ENCODE results near the gene EPHB2.

The EPHB2 gene

GRCh38 chr1:22893292-22893691, 182.7 kb downstream of the EPHB2 start:
- no peak for DNase-seq

GRCh38 chr1:22895357-22895756, 184.7 kb downstream of the EPHB2 start:
- DNase-seq, result no peak

DNA sequence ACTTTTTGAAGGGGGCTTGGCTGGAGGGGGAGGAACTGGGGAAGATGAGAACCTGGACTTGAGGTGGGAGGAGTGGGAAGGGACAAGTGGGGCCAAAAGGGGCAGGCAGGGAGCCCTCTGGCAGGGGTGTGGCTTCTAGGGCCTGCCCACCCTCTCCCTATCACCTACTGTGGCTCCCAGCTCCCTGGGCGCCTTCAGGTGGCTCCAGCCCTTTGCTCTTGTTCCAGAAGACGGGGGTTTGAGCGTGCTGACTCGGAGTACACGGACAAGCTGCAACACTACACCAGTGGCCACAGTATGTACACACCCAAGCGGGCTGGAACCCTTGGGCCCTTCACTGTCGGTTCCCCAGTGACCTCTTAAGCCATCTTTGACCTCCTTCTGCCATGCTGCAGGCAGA, 185.5 kb downstream of the EPHB2 start:
- no peak for DNase-seq

DNA sequence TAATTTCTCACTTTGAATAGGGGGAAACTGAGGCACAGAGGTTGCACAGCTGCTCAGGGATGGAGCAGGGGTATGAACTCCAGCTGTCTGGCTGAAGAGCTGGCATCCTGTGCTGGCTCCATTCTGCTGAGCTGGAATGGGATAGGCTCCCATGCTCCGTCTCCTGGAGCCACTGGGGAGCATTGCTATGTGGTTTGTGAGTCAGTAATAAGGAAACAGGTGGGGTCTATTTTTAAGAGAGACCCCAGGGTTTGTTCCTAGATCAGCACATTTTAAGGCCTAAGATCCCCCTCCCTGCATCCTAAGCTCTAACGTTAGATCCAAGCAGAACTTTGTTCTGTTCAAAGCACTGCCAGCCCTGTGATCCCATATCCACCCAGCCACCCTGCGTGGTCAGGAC, 189.8 kb downstream of the EPHB2 start:
- no peak for DNase-seq

DNA sequence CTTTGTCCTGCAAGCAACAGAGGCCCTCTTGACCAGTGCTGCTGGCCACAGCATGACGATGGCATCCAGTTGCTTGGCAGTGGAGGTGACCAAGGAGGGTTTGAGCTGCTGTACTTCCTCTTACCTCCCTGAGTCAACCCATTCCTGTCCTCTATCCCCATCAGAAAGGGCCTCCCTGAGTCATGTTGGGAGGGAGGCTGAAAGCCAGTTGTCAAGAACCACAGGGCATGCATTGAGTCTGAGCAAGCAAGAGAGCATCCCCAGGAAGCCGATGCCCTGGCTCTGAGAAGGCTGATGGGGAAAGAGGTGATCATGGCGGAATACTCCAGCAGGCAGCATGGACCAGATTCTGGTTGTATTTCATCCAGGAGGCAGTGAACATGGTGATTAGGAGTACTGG, 192.5 kb downstream of the EPHB2 start:
- no peak for DNase-seq

GRCh38 chr1:22906968-22907367, 196.3 kb downstream of the EPHB2 start:
- no peak for DNase-seq

GRCh38 chr1:22907528-22907927, 196.9 kb downstream of the EPHB2 start:
- no peak for DNase-seq

DNA sequence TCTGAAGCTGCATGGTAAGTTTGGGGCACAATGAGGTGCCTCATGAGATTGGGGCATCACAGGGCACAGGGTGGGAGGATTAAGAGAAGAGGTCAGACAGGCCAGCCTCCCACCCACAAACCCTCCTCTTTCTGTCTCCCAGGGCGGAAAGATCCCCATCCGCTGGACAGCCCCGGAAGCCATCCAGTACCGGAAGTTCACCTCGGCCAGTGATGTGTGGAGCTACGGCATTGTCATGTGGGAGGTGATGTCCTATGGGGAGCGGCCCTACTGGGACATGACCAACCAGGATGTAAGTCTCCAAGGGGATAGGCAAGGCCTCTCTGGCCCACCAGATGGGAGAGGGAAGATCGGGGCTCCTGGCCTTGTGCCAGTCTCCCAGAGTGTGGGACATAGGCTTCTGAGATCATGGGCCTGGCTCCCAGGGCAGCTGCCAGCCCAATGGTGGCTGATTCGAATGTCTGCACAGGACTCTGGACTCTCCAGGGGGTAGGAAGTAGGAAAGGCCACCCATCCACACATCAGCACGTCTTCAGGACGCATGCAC, 198.3 kb downstream of the EPHB2 start:
- no peak for DNase-seq

DNA sequence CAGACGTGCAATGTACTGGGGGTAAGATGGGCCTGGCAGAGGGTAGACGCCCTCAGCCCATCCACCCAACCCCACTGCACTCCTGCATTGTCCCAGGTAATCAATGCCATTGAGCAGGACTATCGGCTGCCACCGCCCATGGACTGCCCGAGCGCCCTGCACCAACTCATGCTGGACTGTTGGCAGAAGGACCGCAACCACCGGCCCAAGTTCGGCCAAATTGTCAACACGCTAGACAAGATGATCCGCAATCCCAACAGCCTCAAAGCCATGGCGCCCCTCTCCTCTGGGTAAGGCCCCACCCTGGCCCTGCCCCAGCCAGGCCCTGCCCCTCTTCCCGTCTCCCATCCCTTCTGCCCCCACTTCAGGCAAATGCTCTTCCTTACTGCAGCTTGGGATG, 199.6 kb downstream of the EPHB2 start:
- no peak for DNase-seq

- no peak for DNase-seq
Measured at GRCh38 chr1:22910986-22911651, 200.5 kb downstream of the EPHB2 start.

DNA sequence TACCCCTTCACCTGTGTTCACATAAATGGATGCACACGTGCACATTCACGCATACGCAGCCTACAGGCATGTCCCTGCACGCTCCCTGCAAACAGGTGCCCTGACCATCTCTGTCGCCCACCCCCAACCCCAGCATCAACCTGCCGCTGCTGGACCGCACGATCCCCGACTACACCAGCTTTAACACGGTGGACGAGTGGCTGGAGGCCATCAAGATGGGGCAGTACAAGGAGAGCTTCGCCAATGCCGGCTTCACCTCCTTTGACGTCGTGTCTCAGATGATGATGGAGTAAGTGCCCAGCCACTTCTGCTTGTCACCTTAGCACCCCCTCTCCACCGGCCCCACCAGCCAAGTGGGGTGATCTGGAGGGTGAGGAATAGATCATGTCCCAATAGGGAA, 201.7 kb downstream of the EPHB2 start:
- no peak for DNase-seq

DNA sequence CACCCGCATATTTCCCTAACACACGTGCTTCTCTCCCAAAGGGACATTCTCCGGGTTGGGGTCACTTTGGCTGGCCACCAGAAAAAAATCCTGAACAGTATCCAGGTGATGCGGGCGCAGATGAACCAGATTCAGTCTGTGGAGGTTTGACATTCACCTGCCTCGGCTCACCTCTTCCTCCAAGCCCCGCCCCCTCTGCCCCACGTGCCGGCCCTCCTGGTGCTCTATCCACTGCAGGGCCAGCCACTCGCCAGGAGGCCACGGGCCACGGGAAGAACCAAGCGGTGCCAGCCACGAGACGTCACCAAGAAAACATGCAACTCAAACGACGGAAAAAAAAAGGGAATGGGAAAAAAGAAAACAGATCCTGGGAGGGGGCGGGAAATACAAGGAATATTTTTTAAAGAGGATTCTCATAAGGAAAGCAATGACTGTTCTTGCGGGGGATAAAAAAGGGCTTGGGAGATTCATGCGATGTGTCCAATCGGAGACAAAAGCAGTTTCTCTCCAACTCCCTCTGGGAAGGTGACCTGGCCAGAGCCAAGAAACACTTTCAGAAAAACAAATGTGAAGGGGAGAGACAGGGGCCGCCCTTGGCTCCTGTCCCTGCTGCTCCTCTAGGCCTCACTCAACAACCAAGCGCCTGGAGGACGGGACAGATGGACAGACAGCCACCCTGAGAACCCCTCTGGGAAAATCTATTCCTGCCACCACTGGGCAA, 202.9 kb downstream of the EPHB2 start:
- no peak for DNase-seq

DNA sequence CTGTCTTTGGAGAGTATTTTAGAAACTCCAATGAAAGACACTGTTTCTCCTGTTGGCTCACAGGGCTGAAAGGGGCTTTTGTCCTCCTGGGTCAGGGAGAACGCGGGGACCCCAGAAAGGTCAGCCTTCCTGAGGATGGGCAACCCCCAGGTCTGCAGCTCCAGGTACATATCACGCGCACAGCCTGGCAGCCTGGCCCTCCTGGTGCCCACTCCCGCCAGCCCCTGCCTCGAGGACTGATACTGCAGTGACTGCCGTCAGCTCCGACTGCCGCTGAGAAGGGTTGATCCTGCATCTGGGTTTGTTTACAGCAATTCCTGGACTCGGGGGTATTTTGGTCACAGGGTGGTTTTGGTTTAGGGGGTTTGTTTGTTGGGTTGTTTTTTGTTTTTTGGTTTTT, 203.5 kb downstream of the EPHB2 start:
- no peak for DNase-seq

DNA sequence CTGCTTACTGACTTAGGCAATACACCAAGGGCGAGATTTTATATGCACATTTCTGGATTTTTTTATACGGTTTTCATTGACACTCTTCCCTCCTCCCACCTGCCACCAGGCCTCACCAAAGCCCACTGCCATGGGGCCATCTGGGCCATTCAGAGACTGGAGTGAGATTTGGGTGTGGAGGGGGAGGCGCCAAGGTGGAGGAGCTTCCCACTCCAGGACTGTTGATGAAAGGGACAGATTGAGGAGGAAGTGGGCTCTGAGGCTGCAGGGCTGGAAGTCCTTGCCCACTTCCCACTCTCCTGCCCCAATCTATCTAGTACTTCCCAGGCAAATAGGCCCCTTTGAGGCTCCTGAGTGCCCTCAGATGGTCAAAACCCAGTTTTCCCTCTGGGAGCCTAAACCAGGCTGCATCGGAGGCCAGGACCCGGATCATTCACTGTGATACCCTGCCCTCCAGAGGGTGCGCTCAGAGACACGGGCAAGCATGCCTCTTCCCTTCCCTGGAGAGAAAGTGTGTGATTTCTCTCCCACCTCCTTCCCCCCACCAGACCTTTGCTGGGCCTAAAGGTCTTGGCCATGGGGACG, 204.1 kb downstream of the EPHB2 start:
- DNase-seq, result no peak

DNA sequence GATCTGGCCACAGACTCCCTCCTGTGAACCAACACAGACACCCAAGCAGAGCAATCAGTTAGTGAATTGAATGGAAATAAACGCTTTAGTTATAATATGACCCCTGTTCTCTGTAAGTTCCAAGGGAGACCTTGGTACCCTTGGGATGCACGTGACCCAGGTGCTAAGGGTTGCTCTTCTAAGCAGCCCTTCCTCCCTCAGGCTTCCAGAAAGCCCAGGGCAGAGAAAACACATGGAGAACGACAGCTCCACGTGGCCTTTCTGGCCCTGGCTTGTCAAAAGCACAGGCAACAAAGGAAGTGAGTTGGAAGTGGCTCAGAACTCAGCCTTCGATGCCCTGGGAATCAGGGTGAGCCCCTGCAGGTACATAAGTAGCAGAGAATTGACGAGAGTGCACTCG, 204.6 kb downstream of the EPHB2 start:
- no peak for DNase-seq

GRCh38 chr1:22915816-22916470, 205.3 kb downstream of the EPHB2 start:
- no peak for DNase-seq

DNA sequence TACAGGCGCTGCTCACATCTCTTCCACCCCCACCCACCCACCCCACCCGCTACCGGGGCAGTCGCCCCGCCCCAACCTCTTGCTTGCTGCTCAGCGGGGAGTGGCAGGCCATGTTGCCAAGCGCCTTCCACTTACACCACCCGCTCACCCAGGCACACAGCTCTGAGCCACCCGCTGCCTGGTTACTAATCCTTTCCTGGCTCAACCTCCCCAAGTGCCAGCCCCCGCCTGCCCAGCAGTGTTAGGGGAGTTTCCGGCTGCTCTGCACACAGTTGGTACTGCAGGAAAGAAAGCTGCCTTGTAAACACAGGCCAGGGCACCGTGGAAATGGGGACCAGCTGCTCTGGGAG, 205.8 kb downstream of the EPHB2 start:
- DNase-seq, result no peak

DNA sequence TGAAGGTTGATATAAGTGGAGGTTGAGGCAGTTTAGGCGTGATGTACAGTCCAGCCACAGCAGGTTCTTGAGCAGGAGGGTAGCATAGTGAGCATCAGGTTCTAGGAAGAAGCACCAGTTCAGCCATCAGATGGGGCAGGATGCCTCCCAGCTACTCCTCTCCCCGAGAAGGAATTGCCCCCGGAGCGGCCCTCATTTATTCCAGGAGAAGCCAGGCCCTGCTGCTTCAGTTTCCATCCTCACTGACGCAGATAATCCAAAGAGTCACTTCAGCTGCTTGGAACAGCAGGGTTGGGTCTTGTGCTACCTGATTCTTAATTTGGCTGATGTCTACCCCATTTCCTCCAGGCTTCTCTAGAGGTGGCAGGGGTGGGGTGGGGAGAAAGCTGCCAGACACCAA, 207.3 kb downstream of the EPHB2 start:
- DNase-seq, result no peak

GRCh38 chr1:22918644-22919043, 208.0 kb downstream of the EPHB2 start:
- DNase-seq, result no peak

DNA sequence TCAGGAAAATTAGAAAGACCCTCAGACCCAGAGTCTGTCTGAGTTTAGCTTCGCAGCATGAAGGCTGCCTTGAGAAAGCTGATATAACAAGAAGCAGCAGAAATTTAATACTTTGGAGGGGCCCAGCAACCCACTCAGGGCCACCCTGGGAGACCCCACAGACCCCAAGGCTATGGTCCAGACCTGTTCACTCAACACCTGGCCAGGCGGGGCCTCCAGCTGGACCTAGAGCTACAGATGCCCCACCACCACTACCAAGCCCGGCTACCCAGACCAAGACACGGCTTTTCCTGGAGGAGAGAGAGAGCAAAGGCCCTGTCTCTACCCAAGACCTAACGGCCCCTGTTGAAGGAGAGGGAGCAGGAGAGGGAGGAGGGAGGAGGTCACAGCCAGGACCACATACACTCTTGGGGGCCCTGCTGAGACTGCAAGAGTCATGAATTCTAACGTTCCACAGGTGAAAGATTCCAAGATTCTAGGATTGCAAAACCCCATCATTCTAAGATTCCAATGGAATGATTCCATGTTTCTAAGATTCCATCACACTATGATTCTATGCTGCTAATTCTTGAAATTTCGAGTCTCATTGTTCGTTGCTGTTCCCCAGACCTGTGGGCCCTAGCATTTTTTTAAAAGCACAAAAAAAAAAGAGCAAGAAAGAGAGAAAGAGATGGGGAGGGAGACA, 208.8 kb downstream of the EPHB2 start:
- no peak for DNase-seq

DNA sequence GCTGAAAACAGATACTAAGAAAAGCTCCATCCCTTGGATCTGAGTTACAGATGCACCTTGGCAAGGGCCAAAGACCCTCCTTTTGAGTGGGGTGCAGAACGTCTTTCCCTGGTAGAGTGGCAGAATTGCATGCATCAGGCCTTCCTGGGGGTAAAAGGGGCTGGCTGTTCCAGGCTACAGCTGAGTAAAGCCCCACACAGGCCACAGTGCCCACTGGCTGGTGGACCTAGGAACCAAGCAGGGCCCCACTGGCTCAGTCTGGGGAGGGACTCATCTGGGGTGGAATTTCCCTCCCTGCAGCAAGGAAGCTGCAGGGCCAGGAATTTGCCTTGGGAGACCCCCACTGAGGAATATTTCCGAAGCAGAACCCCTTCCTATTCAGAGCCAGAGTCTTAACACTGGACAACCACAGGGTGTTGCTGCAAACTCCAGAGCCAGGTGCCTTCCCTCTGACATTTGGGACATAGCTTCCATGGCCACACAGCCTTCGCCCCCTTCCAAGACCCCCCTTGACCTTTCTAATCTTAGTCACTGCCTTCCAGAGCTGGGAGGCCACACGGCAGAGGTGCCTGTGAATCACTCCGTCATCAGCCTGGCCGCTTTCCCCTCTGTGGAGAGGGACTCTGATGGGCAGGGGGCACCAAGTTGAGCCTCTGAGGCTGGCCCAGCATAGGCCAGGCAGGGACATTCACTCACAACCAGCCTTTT, 209.5 kb downstream of the EPHB2 start:
- no peak for DNase-seq

DNA sequence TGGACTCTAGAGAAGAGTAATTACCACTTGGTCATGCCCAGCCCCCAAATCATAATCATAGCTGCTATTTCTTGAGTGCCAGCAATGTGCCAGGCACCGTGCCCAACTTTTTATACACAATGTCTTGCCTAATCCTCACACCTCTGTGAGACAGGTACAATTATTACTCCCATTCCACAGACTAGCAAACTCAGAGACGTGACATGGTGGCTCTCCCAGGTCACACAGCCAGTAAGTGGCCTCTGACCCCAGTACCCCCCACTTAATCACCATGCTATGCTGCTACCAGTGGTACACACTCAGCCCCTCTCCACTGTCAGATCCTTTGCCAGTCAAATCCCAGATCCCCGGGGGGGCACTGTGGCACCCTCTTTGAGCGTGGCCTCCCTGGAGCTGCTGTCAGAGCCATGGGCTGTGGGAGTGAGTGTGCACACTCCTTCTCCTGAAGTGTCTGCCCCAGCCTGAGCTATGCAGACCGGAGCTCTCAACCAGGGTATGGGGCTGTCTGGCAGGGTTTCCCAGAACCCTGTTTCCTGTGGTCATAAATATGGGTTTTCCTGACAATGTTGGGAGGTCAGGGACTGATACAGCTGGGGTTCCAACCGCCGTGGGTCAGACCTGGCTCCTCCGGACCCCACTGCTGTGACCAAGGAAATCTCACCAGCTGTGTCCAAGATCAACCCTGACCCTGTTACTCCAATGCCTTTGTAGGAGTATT, 210.3 kb downstream of the EPHB2 start:
- no peak for DNase-seq
